BLaER1 treated with 17β-estradiol and CSF1 and Interleukin-3, amounts not matched to agents 10 nM and 100 nM (cell line): ENCODE measurements around the gene SAMD15.
A peak's percentile ranks its signal among the peaks of the same experiment; 100 is the strongest.
"Not testable (repeated sequence)": the region's sequence is repeated elsewhere in the genome, so short reads cannot be mapped to it uniquely, and the experiment has no call there.

ENCODE experiments used
- H3K27ac ChIP-seq, 11 experiments: shearing (Covaris generic); formaldehyde crosslinking; 2 replicates each; pipeline ENCODE4 v1.8.1; 2022
- H3K27me3 ChIP-seq, 11 experiments: shearing (Covaris generic); formaldehyde crosslinking; 2 replicates each; pipeline ENCODE4 v1.8.1; 2022
- H3K36me3 ChIP-seq, 11 experiments: shearing (Covaris generic); formaldehyde crosslinking; 2 replicates each; pipeline ENCODE4 v1.8.1; 2022
- H3K4me1 ChIP-seq, 10 experiments: shearing (Covaris generic); formaldehyde crosslinking; 2 replicates each; pipeline ENCODE4 v1.8.1; 2022
- H3K4me2 ChIP-seq, 11 experiments: shearing (Covaris generic); formaldehyde crosslinking; 2 replicates each; pipeline ENCODE4 v1.8.1; 2022
- H3K4me3 ChIP-seq, 10 experiments: shearing (Covaris generic); formaldehyde crosslinking; 2 replicates each; pipeline ENCODE4 v1.8.1; 2022
- H3K9ac ChIP-seq, 11 experiments: shearing (Covaris generic); formaldehyde crosslinking; 2 replicates each; pipeline ENCODE4 v1.8.1; 2022
- H3K9me3 ChIP-seq, 11 experiments: shearing (Covaris generic); formaldehyde crosslinking; replicated peaks in 1 of 11; 2 replicates each; pipeline ENCODE4 v1.8.1; 2022
- H4K20me1 ChIP-seq, 11 experiments: shearing (Covaris generic); formaldehyde crosslinking; 2 replicates each; pipeline ENCODE4 v1.8.1; 2022
- Cebpa-rat ChIP-seq, 11 experiments: shearing (Covaris generic); IDR thresholded peaks; 2 replicates each; pipeline ENCODE4 v1.8.1; 2022

The SAMD15 gene

DNA sequence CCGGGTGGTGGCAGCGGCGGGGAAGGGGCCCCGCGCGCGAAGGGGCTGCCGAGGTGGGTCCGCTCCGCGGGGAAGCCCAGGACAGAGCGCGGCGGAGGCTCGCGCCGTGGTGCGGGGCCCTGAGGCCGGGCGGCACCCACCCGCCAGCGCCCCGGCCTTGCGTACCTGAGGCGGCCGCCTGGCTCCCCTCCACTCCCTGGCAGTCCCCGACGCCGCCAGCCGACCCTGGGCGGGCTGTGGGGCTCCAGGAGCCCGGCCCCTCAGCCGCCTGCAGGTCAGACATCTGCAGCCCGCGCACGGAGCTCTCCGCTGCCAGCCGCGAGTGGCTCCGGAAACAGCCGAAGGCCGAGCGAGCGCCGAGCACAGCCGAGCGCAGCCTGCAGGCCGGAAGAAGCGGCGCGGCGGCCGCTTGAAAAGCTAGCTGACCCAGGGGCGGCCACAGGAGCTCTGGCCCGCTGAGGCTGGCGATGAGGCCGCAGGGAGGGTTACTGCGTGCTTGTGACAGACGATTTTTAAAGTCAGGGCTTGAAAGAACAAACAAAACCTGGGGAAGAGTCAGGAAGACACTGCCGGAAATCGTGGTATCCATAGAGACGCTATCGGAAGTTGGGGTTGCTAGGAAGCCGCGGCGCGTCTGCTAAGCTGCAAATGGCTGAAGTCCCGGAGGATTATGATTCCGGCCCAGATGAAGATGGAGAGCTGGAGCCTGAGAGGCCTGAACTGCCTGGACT lies at the start of gene SAMD15, which contains the start of gene TMED8:
Gene SAMD15 (plus strand): TSS at position 609 of the 731 bp plus-strand sequence. CDS start 40 bp downstream, at position 649.
Gene TMED8 (minus strand): TSS at position 324 of the 731 bp plus-strand sequence. CDS start 41 bp downstream, at position 283.
- Histone ChIP-seq H3K4me2 (peak within 1 kb of the TSS; percentile 85 to 99 (median 94)), H3K27ac (peak within 1 kb of the TSS; percentile 68 to 94 (median 91)), H3K36me3 (no peaks in the 10 kb centered on the region), H3K4me1 (peaks cover 28 to 55% (median 32%) of the 10 kb centered on the region in 10 experiments), H3K9me3 (no peaks in the 10 kb centered on the region), H3K4me3 (peak within 1 kb of the TSS; percentile 74 to 95 (median 86)), H3K9ac (peak within 1 kb of the TSS; percentile 89 to 97 (median 94)), H3K27me3 (no peaks in the 10 kb centered on the region), H4K20me1 (no peaks in the 10 kb centered on the region)
- TF ChIP-seq Cebpa-rat (IDR thresholded peaks at IDR 0.05) = no peak

DNA sequence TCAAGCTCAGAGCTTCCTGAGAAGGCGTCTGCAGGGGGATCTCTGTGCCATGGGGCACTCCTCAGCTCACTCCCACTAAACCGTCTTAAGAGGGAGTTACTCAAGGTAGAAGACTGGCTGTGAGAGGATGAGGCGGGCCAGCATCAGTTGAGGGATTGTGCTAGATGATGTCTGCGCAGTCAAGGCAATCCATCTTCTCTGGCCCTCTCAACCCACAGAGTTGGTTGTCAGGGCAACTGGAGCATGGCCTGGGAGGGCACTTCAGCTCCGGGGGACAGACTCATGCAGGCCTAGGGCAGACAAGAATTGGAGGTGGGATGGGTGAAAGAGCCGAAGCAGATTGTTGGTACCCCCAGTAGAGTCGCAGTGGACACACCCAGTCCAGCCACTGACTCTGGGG lies 47.3 kb upstream of the SAMD15 start:
- no peaks in the 10 kb centered on the region; a peak in 1 of 22 replicates for H4K20me1 ChIP-seq
- TF ChIP-seq Cebpa-rat (IDR thresholded peaks at IDR 0.05) = no peak
- H3K4me3 ChIP-seq = no peak overlapping the region
- H3K9ac ChIP-seq = no peak overlapping the region
- no peaks in the 10 kb centered on the region for H3K4me1 ChIP-seq
- no peaks in the 10 kb centered on the region; a peak in 2 of 22 replicates for H3K36me3 ChIP-seq
- no peaks in the 10 kb centered on the region for H3K9me3 ChIP-seq
- no peak overlapping the region for H3K27ac ChIP-seq
- no peaks in the 10 kb centered on the region for H3K27me3 ChIP-seq
- H3K4me2 ChIP-seq = no peak overlapping the region

DNA sequence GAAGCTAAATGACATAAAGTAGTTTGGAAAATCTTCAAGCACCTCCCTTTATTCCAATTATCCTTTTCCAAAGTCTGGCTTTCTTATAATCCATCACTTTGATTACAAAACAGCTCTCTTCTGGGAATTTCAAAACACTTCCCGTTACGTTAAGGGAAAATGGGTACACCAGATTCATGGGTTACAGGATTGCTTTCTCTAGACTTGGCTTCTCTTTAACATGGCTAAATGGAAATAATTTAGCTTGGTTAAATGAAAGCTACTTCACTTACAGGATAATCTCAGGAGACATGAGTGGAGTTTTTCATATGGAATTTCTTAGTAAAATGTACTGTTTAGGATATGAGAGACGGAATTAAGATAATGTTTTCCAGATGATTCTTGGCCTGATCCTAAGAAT lies 41.6 kb upstream of the SAMD15 start:
- H3K27ac ChIP-seq = no peak overlapping the region
- H3K4me3 ChIP-seq = no peak overlapping the region
- no peak overlapping the region for H3K9ac ChIP-seq
- no peak overlapping the region for H3K4me2 ChIP-seq
- H3K4me1 ChIP-seq = no peaks in the 10 kb centered on the region
- no peaks in the 10 kb centered on the region for H3K27me3 ChIP-seq
- TF ChIP-seq Cebpa-rat (IDR thresholded peaks at IDR 0.05) = no peak
- peaks cover 6 to 54% (median 18%) of the 10 kb centered on the region in 11 experiments; a peak in 19 of 22 replicates for H3K36me3 ChIP-seq
- no peaks in the 10 kb centered on the region; a peak in 1 of 22 replicates for H4K20me1 ChIP-seq
- no peaks in the 10 kb centered on the region for H3K9me3 ChIP-seq

DNA sequence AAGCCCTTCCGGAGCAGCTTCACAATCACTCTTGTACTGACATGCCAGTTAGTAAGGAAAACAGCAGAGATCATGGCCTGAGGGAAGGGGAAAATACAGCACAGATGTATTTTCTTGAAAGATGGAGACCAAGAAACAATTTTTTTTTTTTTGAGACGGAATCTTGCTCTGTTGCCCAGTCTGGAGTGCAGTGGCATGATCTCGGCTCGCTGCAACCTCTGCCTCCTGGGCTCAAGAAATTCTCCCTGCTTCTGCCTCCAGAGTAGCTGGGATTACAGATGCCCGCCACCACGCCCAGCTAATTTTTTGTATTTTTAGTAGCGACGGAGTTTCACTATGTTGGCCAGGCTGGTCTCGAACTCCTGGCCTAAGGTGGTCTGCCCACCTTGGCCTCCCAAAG lies 39.9 kb upstream of the SAMD15 start:
- not testable (repeated sequence) for H3K9ac ChIP-seq, H3K27ac ChIP-seq, H3K4me3 ChIP-seq, H3K4me2 ChIP-seq, H4K20me1 ChIP-seq, H3K27me3 ChIP-seq, H3K4me1 ChIP-seq, H3K9me3 ChIP-seq
- peaks cover 20 to 71% (median 33%) of the 10 kb centered on the region in 11 experiments for H3K36me3 ChIP-seq

DNA sequence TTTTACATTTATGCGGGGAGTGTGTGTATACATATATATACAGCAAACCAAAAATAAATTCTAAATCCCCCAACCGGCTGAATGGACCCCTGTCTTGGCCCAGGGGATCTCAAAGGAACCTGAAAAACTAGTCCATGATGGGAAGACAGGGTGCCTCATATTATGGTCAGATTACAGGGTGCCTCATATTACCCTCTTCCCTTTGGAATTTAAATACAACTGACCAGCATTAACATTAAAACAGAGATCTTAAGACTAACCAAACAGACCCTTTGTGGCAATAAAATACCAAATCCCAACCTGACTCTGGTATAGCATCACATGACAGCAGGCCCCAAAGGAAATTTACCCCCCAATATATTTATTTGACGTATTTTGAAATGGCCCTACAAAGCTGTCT lies 39.3 kb upstream of the SAMD15 start:
- Histone ChIP-seq H3K9me3 (no peaks in the 10 kb centered on the region), H3K9ac (no peak overlapping the region), H3K4me2 (no peak overlapping the region), H3K4me3 (no peak overlapping the region), H3K27ac (no peak overlapping the region), H3K4me1 (no peaks in the 10 kb centered on the region), H3K27me3 (no peaks in the 10 kb centered on the region), H3K36me3 (peaks cover 24 to 77% (median 40%) of the 10 kb centered on the region in 11 experiments), H4K20me1 (no peaks in the 10 kb centered on the region)
- no peak for TF ChIP-seq Cebpa-rat (IDR thresholded peaks at IDR 0.05)

DNA sequence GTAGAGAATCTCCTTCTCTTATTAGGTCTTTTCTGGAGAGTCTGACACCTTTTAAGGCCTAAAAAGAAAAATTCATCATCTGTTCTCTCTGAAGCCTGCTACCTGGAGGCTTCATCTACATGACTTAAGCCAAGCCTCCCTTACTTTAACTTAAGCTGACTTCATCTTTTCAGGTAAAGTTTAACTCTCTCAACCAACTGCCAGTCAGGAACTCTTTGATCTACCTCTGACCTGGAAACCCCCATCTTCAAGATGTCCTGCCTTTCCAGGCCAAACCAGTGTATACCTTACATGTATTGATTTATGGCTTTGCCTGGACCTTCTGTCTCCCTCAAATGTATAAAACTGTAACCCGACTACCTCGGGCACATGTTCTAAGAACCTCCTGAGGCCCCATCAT lies 38.9 kb upstream of the SAMD15 start:
- no peak overlapping the region for H3K9ac ChIP-seq
- peaks cover 28 to 81% (median 44%) of the 10 kb centered on the region in 11 experiments for H3K36me3 ChIP-seq
- H4K20me1 ChIP-seq = no peaks in the 10 kb centered on the region
- no peaks in the 10 kb centered on the region for H3K27me3 ChIP-seq
- no peak overlapping the region for H3K4me3 ChIP-seq
- no peaks in the 10 kb centered on the region for H3K4me1 ChIP-seq
- no peak for TF ChIP-seq Cebpa-rat (IDR thresholded peaks at IDR 0.05)
- H3K4me2 ChIP-seq = no peak overlapping the region
- no peaks in the 10 kb centered on the region for H3K9me3 ChIP-seq
- H3K27ac ChIP-seq = no peak overlapping the region

DNA sequence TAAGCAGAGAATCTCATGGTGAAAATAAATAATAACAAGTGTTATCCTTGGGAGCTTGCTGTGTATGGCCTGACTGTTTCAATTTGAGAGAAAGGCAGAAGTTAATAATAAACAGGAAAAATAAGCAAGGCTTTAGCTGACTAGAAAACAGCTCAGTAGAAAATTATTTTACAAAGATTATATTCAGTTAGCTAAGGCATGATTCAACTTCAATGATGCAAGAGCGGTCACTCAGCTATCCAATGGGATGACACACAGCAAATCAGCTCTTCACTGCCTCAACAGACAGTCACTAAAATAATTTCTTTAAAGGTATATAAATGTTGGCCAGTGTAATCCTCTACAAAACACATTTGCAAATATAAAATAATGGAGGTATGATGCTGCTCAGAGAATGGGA lies 37.8 kb upstream of the SAMD15 start:
- H3K4me1 ChIP-seq = no peaks in the 10 kb centered on the region
- peaks cover 31 to 92% (median 52%) of the 10 kb centered on the region in 11 experiments for H3K36me3 ChIP-seq
- no peak overlapping the region for H3K4me3 ChIP-seq
- TF ChIP-seq Cebpa-rat (IDR thresholded peaks at IDR 0.05) = no peak
- H3K27ac ChIP-seq = no peak overlapping the region
- no peak overlapping the region for H3K9ac ChIP-seq
- H3K4me2 ChIP-seq = no peak overlapping the region
- no peaks in the 10 kb centered on the region for H3K9me3 ChIP-seq
- H4K20me1 ChIP-seq = no peaks in the 10 kb centered on the region
- no peaks in the 10 kb centered on the region for H3K27me3 ChIP-seq

DNA sequence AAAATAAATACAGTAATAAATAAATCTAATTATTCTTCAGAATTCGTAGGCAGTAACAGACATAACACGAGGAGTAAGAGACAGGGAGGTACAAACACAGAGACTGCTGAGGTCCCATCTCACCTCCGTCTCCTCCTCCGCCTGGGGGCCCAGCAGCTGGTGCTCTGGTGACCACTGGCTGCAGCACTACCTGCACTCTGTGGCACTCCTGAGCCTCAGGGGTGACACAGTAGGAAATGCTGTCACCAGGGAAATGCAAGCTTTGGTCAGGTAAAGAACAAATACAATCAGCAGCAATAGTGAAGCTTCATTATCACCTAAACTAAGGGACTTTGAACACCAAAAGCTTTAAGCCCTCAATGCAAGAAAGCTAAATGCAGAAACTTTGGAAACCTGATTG lies 36.8 kb upstream of the SAMD15 start:
- H3K27ac ChIP-seq = no peak overlapping the region
- no peak overlapping the region for H3K9ac ChIP-seq
- no peaks in the 10 kb centered on the region for H3K4me1 ChIP-seq
- no peaks in the 10 kb centered on the region for H3K9me3 ChIP-seq
- H3K27me3 ChIP-seq = no peaks in the 10 kb centered on the region
- no peak overlapping the region for H3K4me3 ChIP-seq
- no peaks in the 10 kb centered on the region for H4K20me1 ChIP-seq
- peaks cover 31 to 89% (median 54%) of the 10 kb centered on the region in 11 experiments for H3K36me3 ChIP-seq
- TF ChIP-seq Cebpa-rat (IDR thresholded peaks at IDR 0.05) = no peak
- no peak overlapping the region for H3K4me2 ChIP-seq

DNA sequence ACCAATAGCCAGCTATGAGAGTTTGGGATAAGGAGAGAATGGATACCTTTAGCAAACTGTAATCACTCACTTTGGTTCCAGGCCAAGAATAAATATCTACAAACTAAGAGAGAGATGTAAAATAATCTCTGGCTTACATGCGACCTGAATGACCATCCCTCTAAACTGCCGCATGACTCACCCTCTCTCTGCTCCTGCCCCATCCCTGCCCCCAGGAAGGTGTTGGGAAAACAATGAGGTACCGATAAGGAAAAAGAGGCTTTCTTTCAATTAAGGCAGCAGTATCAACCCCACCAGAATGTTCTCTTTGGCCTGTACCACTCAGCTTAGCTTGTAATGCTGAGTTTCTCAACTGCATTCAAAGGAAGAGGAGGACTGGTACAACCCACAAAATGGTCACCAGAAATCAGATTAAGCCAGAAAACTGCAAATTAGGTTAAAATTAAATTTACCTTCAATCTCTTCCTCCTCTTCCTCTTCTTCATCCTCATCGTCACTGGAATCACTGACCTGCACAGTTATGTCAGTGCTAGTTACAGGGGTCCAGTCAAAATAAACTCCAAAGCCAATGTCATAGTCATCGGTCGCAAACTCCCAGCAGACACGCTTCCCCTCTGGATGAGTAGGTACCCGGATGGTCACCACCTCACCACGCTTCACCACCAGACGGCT lies 34.3 kb upstream of the SAMD15 start:
- no peak for TF ChIP-seq Cebpa-rat (IDR thresholded peaks at IDR 0.05)
- H3K4me1 ChIP-seq = peaks cover 0 to 14% (median 8%) of the 10 kb centered on the region in 10 experiments; a peak in 15 of 20 replicates
- H3K9ac ChIP-seq = no peak overlapping the region
- no peaks in the 10 kb centered on the region for H3K9me3 ChIP-seq
- H4K20me1 ChIP-seq = no peaks in the 10 kb centered on the region
- H3K4me3 ChIP-seq = no peak overlapping the region
- no peak overlapping the region for H3K27ac ChIP-seq
- peaks cover 31 to 73% (median 53%) of the 10 kb centered on the region in 11 experiments for H3K36me3 ChIP-seq
- no peaks in the 10 kb centered on the region for H3K27me3 ChIP-seq
- no peak overlapping the region for H3K4me2 ChIP-seq
